Measurements from ENCODE around the gene CNIH2. TPM values are rescaled to one million over a fixed set of nuclear protein-coding genes. Genes with fewer than 3 reads are reported as not detected.

The CNIH2 gene
- total RNA-seq, 1 experiment from 2014 or later, result 12.9 TPM

GRCh38 chr11:66262696-66263095, 15.3 kb upstream of the CNIH2 start (continued):
- no peak for TF ChIP-seq ZNF281 (CRISPR knock-in tag; IDR thresholded peaks at IDR 0.05)
- no peak for TF ChIP-seq ZNF396 (CRISPR knock-in tag; IDR thresholded peaks at IDR 0.05; ENCODE audit: borderline replicate concordance)
- no peak for TF ChIP-seq ZNF416 (CRISPR knock-in tag; IDR thresholded peaks at IDR 0.05)
- TF ChIP-seq, protein P1, sequence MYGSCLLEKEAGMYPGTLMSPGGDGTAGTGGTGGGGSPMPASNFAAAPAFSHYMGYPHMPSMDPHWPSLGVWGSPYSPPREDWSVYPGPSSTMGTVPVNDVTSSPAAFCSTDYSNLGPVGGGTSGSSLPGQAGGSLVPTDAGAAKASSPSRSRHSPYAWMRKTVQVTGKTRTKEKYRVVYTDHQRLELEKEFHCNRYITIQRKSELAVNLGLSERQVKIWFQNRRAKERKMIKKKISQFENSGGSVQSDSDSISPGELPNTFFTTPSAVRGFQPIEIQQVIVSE (CRISPR knock-in tag; IDR thresholded peaks at IDR 0.05; ENCODE audit: borderline replicate concordance), result no peak
- TF ChIP-seq NR3C1 (CRISPR knock-in tag; conservative IDR thresholded peaks at IDR 0.05; ENCODE audit: low read depth), result no peak
- no peak for TF ChIP-seq ZNF532 (CRISPR knock-in tag; IDR thresholded peaks at IDR 0.05; ENCODE audit: borderline replicate concordance)
- no peak for TF ChIP-seq ZNF423 (CRISPR knock-in tag; IDR thresholded peaks at IDR 0.05)

DNA sequence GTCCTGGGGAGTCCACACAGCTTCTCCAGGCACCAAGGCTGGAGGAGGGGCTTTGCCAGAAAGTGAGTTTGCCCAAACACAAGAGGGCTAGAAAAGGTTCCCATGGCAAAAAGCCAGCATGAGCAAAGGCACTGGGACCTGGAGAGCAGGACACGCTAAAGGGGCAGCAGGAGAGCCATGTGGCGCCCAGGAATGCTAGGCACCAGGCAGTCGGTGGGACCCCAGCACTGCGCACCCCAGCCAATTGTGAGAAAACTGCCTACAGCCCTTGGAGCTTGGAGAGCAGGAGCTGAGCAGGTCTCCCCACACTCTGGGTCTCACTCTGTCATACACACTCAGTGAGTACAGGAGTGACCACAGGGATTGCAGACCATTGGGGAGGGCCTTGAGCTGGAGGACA, 14.7 kb upstream of the CNIH2 start:
- Mint-ChIP-seq H3K27ac (no peak overlapping the region), H3K4me1 (peaks cover 13% of the 10 kb centered on the region), H3K4me3 (no peak overlapping the region), H3K9me3 (no peaks in the 10 kb centered on the region), H3K27me3 (ENCODE audit: low read depth) (no peaks in the 10 kb centered on the region), H3K36me3 (peaks cover 43% of the 10 kb centered on the region)
- no peak for TF ChIP-seq CBFB (CRISPR knock-in tag; IDR thresholded peaks at IDR 0.05; ENCODE audit: low read depth)
- no peak for TF ChIP-seq NFYB (CRISPR knock-in tag; conservative IDR thresholded peaks at IDR 0.05; ENCODE audit: low read depth)
- no peak for TF ChIP-seq TP53 (CRISPR knock-in tag; IDR thresholded peaks at IDR 0.05)
- DNase-seq (ENCODE audit: low spot score), result no peak
- ChIA-PET POLR2A (interaction anchor here (1.1 kb wide), 1 partner anchor 26 kb away, joined by 3 read pairs; the partner anchor contains the start of gene YIF1A), CTCF (interaction anchor here (0.7 kb wide), 1 partner anchor 26 kb away, joined by 3 read pairs; the partner anchor contains the start of gene YIF1A)
- no peak for ATAC-seq

- TF ChIP-seq IRF2 (CRISPR knock-in tag; IDR thresholded peaks at IDR 0.05; ENCODE audit: borderline replicate concordance, low read depth), result no peak
- TF ChIP-seq PRDM15 (CRISPR knock-in tag; IDR thresholded peaks at IDR 0.05), result no peak
- TF ChIP-seq NFE2L1 (CRISPR knock-in tag; IDR thresholded peaks at IDR 0.05), result no peak
- TF ChIP-seq, protein P2, sequence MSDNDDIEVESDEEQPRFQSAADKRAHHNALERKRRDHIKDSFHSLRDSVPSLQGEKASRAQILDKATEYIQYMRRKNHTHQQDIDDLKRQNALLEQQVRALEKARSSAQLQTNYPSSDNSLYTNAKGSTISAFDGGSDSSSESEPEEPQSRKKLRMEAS (CRISPR knock-in tag; IDR thresholded peaks at IDR 0.05), result no peak
- TF ChIP-seq OVOL2 (CRISPR knock-in tag; IDR thresholded peaks at IDR 0.05; ENCODE audit: borderline replicate concordance), result no peak
- TF ChIP-seq ZNF121 (CRISPR knock-in tag; IDR thresholded peaks at IDR 0.05), result no peak
- no peak for TF ChIP-seq KAT7 (CRISPR knock-in tag; IDR thresholded peaks at IDR 0.05; ENCODE audit: borderline replicate concordance)
- no peak for TF ChIP-seq ZNF138 (CRISPR knock-in tag; conservative IDR thresholded peaks at IDR 0.05)
- no peak for TF ChIP-seq ETV6 (CRISPR knock-in tag; IDR thresholded peaks at IDR 0.05)
- TF ChIP-seq, protein P3, sequence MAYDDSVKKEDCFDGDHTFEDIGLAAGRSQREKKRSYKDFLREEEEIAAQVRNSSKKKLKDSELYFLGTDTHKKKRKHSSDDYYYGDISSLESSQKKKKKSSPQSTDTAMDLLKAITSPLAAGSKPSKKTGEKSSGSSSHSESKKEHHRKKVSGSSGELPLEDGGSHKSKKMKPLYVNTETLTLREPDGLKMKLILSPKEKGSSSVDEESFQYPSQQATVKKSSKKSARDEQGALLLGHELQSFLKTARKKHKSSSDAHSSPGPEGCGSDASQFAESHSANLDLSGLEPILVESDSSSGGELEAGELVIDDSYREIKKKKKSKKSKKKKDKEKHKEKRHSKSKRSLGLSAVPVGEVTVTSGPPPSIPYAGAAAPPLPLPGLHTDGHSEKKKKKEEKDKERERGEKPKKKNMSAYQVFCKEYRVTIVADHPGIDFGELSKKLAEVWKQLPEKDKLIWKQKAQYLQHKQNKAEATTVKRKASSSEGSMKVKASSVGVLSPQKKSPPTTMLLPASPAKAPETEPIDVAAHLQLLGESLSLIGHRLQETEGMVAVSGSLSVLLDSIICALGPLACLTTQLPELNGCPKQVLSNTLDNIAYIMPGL (CRISPR knock-in tag; IDR thresholded peaks at IDR 0.05), result no peak
- no peak for TF ChIP-seq SP1 (CRISPR knock-in tag; conservative IDR thresholded peaks at IDR 0.05)
- H3K4me3 Mint-ChIP-seq, result no peak overlapping the region
- DNase-seq (ENCODE audit: low spot score) (no peak), ATAC-seq (no peak)
- no peaks in the 10 kb centered on the region for H3K27me3 Mint-ChIP-seq (ENCODE audit: low read depth)
- H3K36me3 Mint-ChIP-seq, result peaks cover 41% of the 10 kb centered on the region
- POLR2A ChIA-PET, result interaction anchor here (1.1 kb wide), 1 partner anchor 26 kb away, joined by 3 read pairs; the partner anchor contains the start of gene YIF1A
- no peak overlapping the region for H3K27ac Mint-ChIP-seq
- CTCF ChIA-PET, result interaction anchor here (0.7 to 1.8 kb wide), 2 partner anchors 25 to 49 kb away, joined by 3 to 7 read pairs; partner anchors contain the start of gene YIF1A
- peaks cover 10% of the 10 kb centered on the region for H3K4me1 Mint-ChIP-seq
- H3K9me3 Mint-ChIP-seq, result no peaks in the 10 kb centered on the region
Measured at GRCh38 chr11:66263785-66264184, 14.2 kb upstream of the CNIH2 start.

All from WTC11 (cell line).